A549 treated with Mapracorat at 1 μM for 4 hours (cell line): ENCODE results near the gene GSPT2. TPM values are rescaled to one million over a fixed set of nuclear protein-coding genes. Genes with fewer than 3 reads are reported as not detected.

ENCODE experiments used
- total RNA-seq: library from RNA; stranded (reverse); fragments of 200-300 nt; extraction: Qiagen RNA extraction; gene quantifications from 5 replicates; pipeline ENCODE4 v1.2.3, GENCODE V29; 2022

Gene GSPT2
- 7.4 to 9.8 TPM (median 8.3 TPM) in 5 replicates for total RNA-seq

GRCh38 chrX:51743179-51743957 lies at the start of gene GSPT2:
Gene GSPT2 (plus strand): TSS chrX:51743442. CDS start chrX:51743627, 185 bp downstream.

DNA sequence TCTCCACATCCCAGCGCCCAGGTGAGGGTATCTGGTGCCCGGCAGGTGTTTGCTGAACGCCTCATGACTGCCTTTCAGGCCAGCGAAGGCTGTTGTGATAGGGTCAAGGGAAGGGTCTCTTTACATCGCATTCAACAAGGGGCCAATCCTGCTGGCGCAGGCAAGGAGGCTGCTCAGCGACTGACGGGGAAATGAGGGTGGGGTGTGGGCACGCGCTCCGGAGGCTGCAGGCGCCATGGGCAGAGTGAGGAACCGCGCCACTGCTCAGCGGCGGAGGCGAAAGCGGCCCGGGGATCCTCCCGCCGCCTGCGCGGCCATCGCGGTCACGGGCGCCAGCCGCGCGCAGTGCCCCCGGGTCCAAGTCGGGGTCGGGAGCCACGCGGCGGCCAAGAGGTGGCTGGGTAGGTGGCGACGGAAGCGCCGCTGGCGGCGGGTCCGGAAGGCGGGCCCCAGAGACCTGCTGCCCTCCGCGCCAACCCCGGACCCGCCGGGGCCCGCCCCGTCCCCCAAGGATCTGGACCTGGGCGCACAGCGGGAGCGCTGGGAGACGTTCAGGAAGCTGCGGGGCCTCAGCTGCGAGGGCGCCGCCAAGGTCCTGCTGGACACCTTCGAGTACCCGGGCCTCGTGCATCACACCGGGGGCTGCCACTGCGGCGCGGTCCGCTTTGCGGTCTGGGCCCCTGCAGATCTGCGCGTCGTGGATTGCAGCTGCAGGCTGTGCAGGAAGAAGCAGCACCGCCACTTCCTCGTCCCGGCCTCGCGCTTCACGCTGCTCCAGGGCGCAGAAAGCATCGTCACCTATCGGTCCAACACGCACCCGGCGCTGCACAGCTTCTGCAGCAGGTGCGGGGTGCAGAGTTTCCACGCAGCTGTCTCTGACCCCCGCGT lies 32.7 kb upstream of the GSPT2 start, which contains the start of gene CENPVL1:
Gene CENPVL1 (plus strand): TSS at position 236 of the 888 bp plus-strand sequence. CDS start 0 bp downstream, at position 236.

Other genes starting within 250 kb of the GSPT2 start
- gene NUDT11, start 246.8 kb upstream of the GSPT2 start, total RNA-seq, result 2.2 to 3.5 TPM (median 2.6 TPM) in 5 replicates
- gene CENPVL3, start 124.5 kb upstream of the GSPT2 start, total RNA-seq, result 0.08 to 0.22 TPM (median 0.21 TPM) in 5 replicates
- not detected in 5 replicates for gene CENPVL2, start 60.6 kb upstream of the GSPT2 start, total RNA-seq
- gene CENPVL1, start 32.9 kb upstream of the GSPT2 start, total RNA-seq, result not detected in 5 replicates
- gene MAGED1, start 150.2 kb downstream of the GSPT2 start, total RNA-seq, result 65.5 to 89.5 TPM (median 78.0 TPM) in 5 replicates